ENCODE data around the gene SLC16A2. TPM values are rescaled to one million over a fixed set of nuclear protein-coding genes. Genes with fewer than 3 reads are reported as not detected.

The SLC16A2 gene
- total RNA-seq, 5 donors from 2014 or later (not counting 1 experiment from before 2014, with no cell fraction given) = 0.23 to 0.41 (median 0.35) TPM

DNA sequence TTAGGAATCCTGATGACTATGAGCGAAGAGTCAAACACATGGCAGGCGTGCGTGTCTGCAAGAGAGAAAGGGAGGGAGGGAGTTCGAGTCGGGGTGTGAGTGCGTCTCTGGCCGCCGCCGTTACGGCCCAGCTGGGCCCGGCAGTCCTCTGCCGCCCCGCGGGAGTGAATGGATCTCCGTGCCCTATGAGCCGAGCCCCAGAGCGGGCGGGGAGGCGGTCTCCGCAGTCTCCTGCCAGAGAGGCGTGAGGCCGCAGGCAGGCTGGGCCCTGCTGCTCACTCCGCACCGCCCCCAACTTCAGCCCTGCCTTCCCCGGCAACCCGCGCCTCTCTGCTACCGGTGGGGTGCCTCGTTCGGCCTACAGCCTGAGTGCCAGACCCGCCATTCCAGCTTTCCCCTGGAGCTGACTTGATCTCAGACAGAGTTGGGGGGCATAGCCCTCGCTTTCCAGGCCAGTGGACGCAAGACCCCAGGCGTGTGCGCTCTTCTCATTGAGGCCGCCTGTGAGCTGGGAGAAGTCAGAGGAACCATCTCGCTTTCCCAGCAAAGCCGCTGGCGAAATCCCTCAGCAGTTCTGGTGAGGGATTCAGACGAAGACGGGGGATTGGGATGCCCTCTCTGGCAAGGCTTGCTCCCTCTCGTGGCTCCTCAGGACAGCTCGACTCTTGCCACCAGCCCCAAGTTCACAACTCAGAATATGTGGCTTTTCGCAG is 1.4 kb downstream of the SLC16A2 start:
- H3K4me3 ChIP-seq (ENCODE audit: control insufficient read depth in 1 of 2, extremely low read depth in 1 of 2, low read length in 1 of 2) = peak overlapping the region; percentile 41 to 60
- CTCF ChIA-PET = no interaction called here
- no peaks in the 10 kb centered on the region for H3K36me3 ChIP-seq (ENCODE audit: control insufficient read depth in 2 of 2, extremely low read depth in 1 of 2, insufficient read depth in 1 of 2, low read length in 1 of 2)
- POLR2A ChIA-PET = no interaction called here
- H3K27me3 ChIP-seq (replicated peaks in 1 of 2; ENCODE audit: control insufficient read depth in 2 of 2, extremely low read depth in 1 of 2, insufficient read depth in 2 of 2, low read length in 1 of 2) = peaks cover 0 to 39% of the 10 kb centered on the region in 2 experiments
- H3K27ac ChIP-seq (ENCODE audit: low read length) = no peak overlapping the region
- no peaks in the 10 kb centered on the region for H3K9me3 ChIP-seq
- H3K27ac Mint-ChIP-seq = no peak overlapping the region
- H3K4me1 Mint-ChIP-seq = peaks cover 5 to 14% (median 6%) of the 10 kb centered on the region in 3 donors
- ATAC-seq (replicated peaks in 1 of 4) (peak in 2 of 4 experiments; percentile 20 to 30), DNase-seq (peak in 2 of 35 experiments; percentile 3 to 6)
- H3K9me3 Mint-ChIP-seq = no peaks in the 10 kb centered on the region
- peaks cover 14 to 24% of the 10 kb centered on the region in 2 donors for H3K27me3 Mint-ChIP-seq
- WGBS (ENCODE audit: insufficient coverage) = 27% methylated on average over 23 of the region's 44 CpGs
- peak overlapping the region; percentile 62 to 85 (median 68) for H3K4me3 Mint-ChIP-seq
- no peaks in the 10 kb centered on the region for H3K36me3 Mint-ChIP-seq
- H3K4me1 ChIP-seq (ENCODE audit: control insufficient read depth in 1 of 2, extremely low read depth in 1 of 2, insufficient read depth in 2 of 2, low read length in 2 of 2) = peaks cover 0 to 29% of the 10 kb centered on the region in 2 experiments

DNA sequence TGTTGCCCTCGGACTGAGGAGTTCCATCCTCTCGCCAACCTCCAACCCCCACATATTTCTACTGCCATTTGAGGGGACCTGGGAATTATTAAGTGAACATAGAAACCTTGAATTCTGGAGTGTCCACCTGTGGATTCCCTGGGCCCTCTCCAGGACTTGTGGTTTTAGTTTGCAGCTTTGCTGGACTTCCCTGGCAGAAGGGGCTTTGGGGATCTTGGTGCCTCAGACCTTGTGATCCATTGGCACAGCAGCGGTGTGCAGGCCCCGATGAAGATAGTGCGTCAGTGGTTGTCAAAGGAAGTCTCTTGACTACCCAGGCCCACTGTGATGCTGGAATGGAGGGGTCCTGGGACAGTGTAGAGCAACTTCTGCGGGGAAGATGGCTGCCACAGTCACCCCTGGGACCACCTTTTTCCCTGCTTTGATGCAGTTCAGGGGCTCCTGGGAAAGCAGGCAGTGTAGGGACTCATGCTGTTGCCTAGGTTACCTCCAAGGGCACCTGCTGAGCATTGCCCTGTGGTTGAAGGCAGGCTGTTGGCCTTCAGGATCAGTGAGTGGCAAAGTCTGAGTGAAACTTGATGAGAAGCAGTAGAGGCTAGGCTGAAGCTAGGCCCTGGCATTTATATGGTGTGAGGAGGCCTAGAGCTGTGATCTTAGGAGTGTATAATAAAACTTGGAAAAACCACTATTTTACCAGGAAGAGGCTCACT is 2.2 kb downstream of the SLC16A2 start:
- DNase-seq (no peak), ATAC-seq (replicated peaks in 1 of 4) (no peak)
- peaks cover 14 to 23% of the 10 kb centered on the region in 2 donors for H3K27me3 Mint-ChIP-seq
- Histone ChIP-seq H3K9me3 (no peaks in the 10 kb centered on the region), H3K4me1 (ENCODE audit: control insufficient read depth in 1 of 2, extremely low read depth in 1 of 2, insufficient read depth in 2 of 2, low read length in 2 of 2) (peaks cover 0 to 29% of the 10 kb centered on the region in 2 experiments), H3K4me3 (ENCODE audit: control insufficient read depth in 1 of 2, extremely low read depth in 1 of 2, low read length in 1 of 2) (no peak overlapping the region), H3K36me3 (ENCODE audit: control insufficient read depth in 2 of 2, extremely low read depth in 1 of 2, insufficient read depth in 1 of 2, low read length in 1 of 2) (no peaks in the 10 kb centered on the region), H3K27ac (ENCODE audit: low read length) (no peak overlapping the region), H3K27me3 (replicated peaks in 1 of 2; ENCODE audit: control insufficient read depth in 2 of 2, extremely low read depth in 1 of 2, insufficient read depth in 2 of 2, low read length in 1 of 2) (peaks cover 0 to 37% of the 10 kb centered on the region in 2 experiments)
- POLR2A ChIA-PET = no interaction called here
- H3K27ac Mint-ChIP-seq = no peak overlapping the region
- CTCF ChIA-PET = no interaction called here
- peaks cover 5 to 14% (median 6%) of the 10 kb centered on the region in 3 donors for H3K4me1 Mint-ChIP-seq
- H3K4me3 Mint-ChIP-seq = peak overlapping the region in 1 of 3 donors; percentile 85
- no peaks in the 10 kb centered on the region for H3K9me3 Mint-ChIP-seq
- no peaks in the 10 kb centered on the region for H3K36me3 Mint-ChIP-seq
- 90% methylated on average over 2 of the region's 6 CpGs for WGBS (ENCODE audit: insufficient coverage)

DNA sequence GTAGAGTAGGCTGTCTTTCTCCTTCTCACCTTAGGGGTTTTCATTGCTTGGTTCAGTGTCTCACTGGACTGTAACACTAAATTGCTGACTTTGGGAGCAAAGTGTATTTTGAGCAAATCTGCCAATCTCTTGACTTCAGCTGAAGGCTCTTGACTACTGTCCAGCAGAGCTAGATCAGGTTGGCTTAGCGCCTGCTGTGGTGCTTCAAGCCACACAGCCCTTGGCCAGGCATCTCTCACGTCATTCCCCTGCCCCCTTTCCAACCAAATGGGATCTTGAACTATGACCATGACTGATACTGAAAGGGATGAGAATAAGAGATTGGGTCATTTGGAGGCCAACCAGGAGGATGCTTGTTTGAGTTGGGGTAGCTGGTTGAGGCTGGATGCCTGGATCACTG is 4.8 kb downstream of the SLC16A2 start:
- Mint-ChIP-seq H3K4me1 (peaks cover 0 to 4% (median 1%) of the 10 kb centered on the region in 3 donors), H3K9me3 (no peaks in the 10 kb centered on the region), H3K36me3 (no peaks in the 10 kb centered on the region), H3K27ac (no peak overlapping the region), H3K4me3 (no peak overlapping the region), H3K27me3 (peaks cover 4 to 26% of the 10 kb centered on the region in 2 donors)
- DNase-seq (no peak), ATAC-seq (replicated peaks in 1 of 4) (no peak)
- Histone ChIP-seq H3K27ac (ENCODE audit: low read length) (no peak overlapping the region), H3K4me3 (ENCODE audit: control insufficient read depth in 1 of 2, extremely low read depth in 1 of 2, low read length in 1 of 2) (no peak overlapping the region), H3K27me3 (replicated peaks in 1 of 2; ENCODE audit: control insufficient read depth in 2 of 2, extremely low read depth in 1 of 2, insufficient read depth in 2 of 2, low read length in 1 of 2) (peaks cover 0 to 20% of the 10 kb centered on the region in 2 experiments), H3K9me3 (no peaks in the 10 kb centered on the region), H3K36me3 (ENCODE audit: control insufficient read depth in 2 of 2, extremely low read depth in 1 of 2, insufficient read depth in 1 of 2, low read length in 1 of 2) (no peaks in the 10 kb centered on the region), H3K4me1 (ENCODE audit: control insufficient read depth in 1 of 2, extremely low read depth in 1 of 2, insufficient read depth in 2 of 2, low read length in 2 of 2) (peaks cover 0 to 14% of the 10 kb centered on the region in 2 experiments)
- 80% methylated on average over 1 of the region's 2 CpGs for WGBS (ENCODE audit: insufficient coverage)
- ChIA-PET POLR2A (no interaction called here), CTCF (no interaction called here)

DNA sequence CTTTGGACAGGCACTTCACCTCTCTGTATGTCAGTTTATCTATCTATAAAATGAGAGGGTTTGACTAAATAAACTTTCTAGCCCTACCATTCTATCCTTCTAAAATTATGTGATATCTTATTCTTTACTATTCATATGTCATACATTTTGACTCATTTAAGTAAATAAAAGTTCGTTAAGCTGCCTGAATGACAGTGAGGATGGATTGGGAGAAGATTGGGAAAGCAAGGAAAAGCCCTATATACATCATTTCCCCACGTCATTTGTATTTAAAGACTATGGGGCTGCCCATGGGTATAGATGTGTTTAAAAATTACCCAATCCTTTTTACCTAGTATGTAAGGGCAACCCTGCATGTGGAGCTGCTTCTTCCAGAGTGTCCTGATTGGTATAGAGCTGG is 5.3 kb downstream of the SLC16A2 start:
- Mint-ChIP-seq H3K36me3 (no peaks in the 10 kb centered on the region), H3K27me3 (peaks cover 3 to 27% of the 10 kb centered on the region in 2 donors), H3K27ac (no peak overlapping the region), H3K4me3 (no peak overlapping the region), H3K4me1 (peaks cover 0 to 4% (median 1%) of the 10 kb centered on the region in 3 donors), H3K9me3 (no peaks in the 10 kb centered on the region)
- Histone ChIP-seq H3K27me3 (replicated peaks in 1 of 2; ENCODE audit: control insufficient read depth in 2 of 2, extremely low read depth in 1 of 2, insufficient read depth in 2 of 2, low read length in 1 of 2) (peaks cover 0 to 15% of the 10 kb centered on the region in 2 experiments), H3K36me3 (ENCODE audit: control insufficient read depth in 2 of 2, extremely low read depth in 1 of 2, insufficient read depth in 1 of 2, low read length in 1 of 2) (no peaks in the 10 kb centered on the region), H3K9me3 (no peaks in the 10 kb centered on the region), H3K27ac (ENCODE audit: low read length) (no peak overlapping the region), H3K4me1 (ENCODE audit: control insufficient read depth in 1 of 2, extremely low read depth in 1 of 2, insufficient read depth in 2 of 2, low read length in 2 of 2) (peaks cover 0 to 11% of the 10 kb centered on the region in 2 experiments), H3K4me3 (ENCODE audit: control insufficient read depth in 1 of 2, extremely low read depth in 1 of 2, low read length in 1 of 2) (no peak overlapping the region)
- WGBS (ENCODE audit: insufficient coverage) = no CpG with 5 or more reads among the region's 2 CpGs
- DNase-seq (no peak), ATAC-seq (replicated peaks in 1 of 4) (no peak)
- POLR2A ChIA-PET = no interaction called here
- CTCF ChIA-PET = no interaction called here

DNA sequence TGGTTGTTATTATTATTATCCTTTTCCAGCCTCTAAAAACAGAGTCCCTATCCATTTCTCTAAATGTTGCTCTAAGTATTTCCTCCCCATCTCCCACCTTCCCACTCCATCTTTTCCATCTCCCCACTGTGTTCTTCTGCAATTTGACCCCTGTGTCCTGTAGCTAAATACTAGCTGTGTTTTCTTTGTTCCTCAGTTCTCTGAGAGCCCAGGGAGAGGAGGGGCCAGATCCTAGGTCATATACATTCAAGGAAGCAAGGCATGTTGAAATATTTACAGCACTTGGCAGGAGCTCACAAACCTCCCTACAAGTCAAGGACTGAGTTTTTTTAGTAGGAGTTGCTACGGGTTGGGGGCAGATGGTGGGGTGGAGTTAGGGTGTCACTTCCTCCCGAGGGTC is 10.5 kb downstream of the SLC16A2 start:
- Mint-ChIP-seq H3K4me1 (no peaks in the 10 kb centered on the region), H3K36me3 (no peaks in the 10 kb centered on the region), H3K27ac (no peak overlapping the region), H3K27me3 (peaks cover 0 to 16% of the 10 kb centered on the region in 2 donors), H3K4me3 (no peak overlapping the region), H3K9me3 (no peaks in the 10 kb centered on the region)
- no peak for DNase-seq
- ChIA-PET POLR2A (interaction anchor here in 1 of 2 donors (0.6 kb wide), 1 partner anchor 172 kb away, joined by 4 read pairs; no protein-coding TSS in a partner anchor), CTCF (no interaction called here)
- no peak for ATAC-seq (replicated peaks in 1 of 4)
- Histone ChIP-seq H3K27me3 (replicated peaks in 1 of 2; ENCODE audit: control insufficient read depth in 2 of 2, extremely low read depth in 1 of 2, insufficient read depth in 2 of 2, low read length in 1 of 2) (peaks cover 0 to under 1% of the 10 kb centered on the region in 2 experiments), H3K36me3 (ENCODE audit: control insufficient read depth in 2 of 2, extremely low read depth in 1 of 2, insufficient read depth in 1 of 2, low read length in 1 of 2) (no peaks in the 10 kb centered on the region), H3K4me1 (ENCODE audit: control insufficient read depth in 1 of 2, extremely low read depth in 1 of 2, insufficient read depth in 2 of 2, low read length in 2 of 2) (no peaks in the 10 kb centered on the region), H3K9me3 (no peaks in the 10 kb centered on the region), H3K4me3 (ENCODE audit: control insufficient read depth in 1 of 2, extremely low read depth in 1 of 2, low read length in 1 of 2) (no peak overlapping the region), H3K27ac (ENCODE audit: low read length) (no peak overlapping the region)
- WGBS (ENCODE audit: insufficient coverage) = 40% methylated on average over 1 of the region's 2 CpGs

DNA sequence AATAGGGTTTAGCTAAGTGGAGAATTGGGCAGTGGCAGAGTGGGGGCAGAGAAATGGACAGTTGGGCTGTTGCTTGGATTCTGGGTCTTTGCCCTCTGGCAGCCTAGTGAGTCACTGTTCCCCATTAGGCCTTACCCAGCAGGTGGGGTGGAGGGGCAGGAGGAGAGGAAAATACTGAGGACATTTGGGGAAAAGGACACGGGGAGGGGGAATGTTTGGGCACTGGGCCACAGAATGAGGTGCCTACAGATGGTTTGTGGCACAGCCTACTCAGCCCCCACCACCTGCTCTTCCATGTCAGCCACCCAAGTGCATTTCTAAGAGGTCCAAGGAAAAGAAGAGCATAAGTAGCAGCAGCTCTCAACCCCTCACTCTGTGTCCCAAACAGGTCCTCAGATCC is 13.0 kb downstream of the SLC16A2 start:
- H3K36me3 ChIP-seq (ENCODE audit: control insufficient read depth in 2 of 2, extremely low read depth in 1 of 2, insufficient read depth in 1 of 2, low read length in 1 of 2) = no peaks in the 10 kb centered on the region
- H3K36me3 Mint-ChIP-seq = no peaks in the 10 kb centered on the region
- no peak overlapping the region for H3K27ac ChIP-seq (ENCODE audit: low read length)
- no peaks in the 10 kb centered on the region for H3K4me1 Mint-ChIP-seq
- H3K4me3 ChIP-seq (ENCODE audit: control insufficient read depth in 1 of 2, extremely low read depth in 1 of 2, low read length in 1 of 2) = no peak overlapping the region
- peaks cover 0 to 17% of the 10 kb centered on the region in 2 donors for H3K27me3 Mint-ChIP-seq
- no peaks in the 10 kb centered on the region for H3K9me3 Mint-ChIP-seq
- no CpG with 5 or more reads among the region's 1 CpG for WGBS (ENCODE audit: insufficient coverage)
- POLR2A ChIA-PET = no interaction called here
- CTCF ChIA-PET = no interaction called here
- no peak overlapping the region for H3K4me3 Mint-ChIP-seq
- DNase-seq = no peak
- no peaks in the 10 kb centered on the region for H3K9me3 ChIP-seq
- H3K27ac Mint-ChIP-seq = no peak overlapping the region
- no peak for ATAC-seq (replicated peaks in 1 of 4)
- peaks cover 0 to 2% of the 10 kb centered on the region in 2 experiments for H3K27me3 ChIP-seq (replicated peaks in 1 of 2; ENCODE audit: control insufficient read depth in 2 of 2, extremely low read depth in 1 of 2, insufficient read depth in 2 of 2, low read length in 1 of 2)
- H3K4me1 ChIP-seq (ENCODE audit: control insufficient read depth in 1 of 2, extremely low read depth in 1 of 2, insufficient read depth in 2 of 2, low read length in 2 of 2) = no peaks in the 10 kb centered on the region

Data from T-cell (primary cell).